Jurkat, Clone E6-1 (cell line): ENCODE measurements around the gene ABTB1.
A peak's percentile ranks its signal among the peaks of the same experiment; 100 is the strongest.
"Not testable (repeated sequence)": the region's sequence is repeated elsewhere in the genome, so short reads cannot be mapped to it uniquely, and the experiment has no call there.

Experiments
- DNase-seq: peaks from one replicate; pipeline ENCODE4 v3.0.0-alpha.2; 2011; ENCODE audit warnings: low read depth, low spot score
- H3K4me3 ChIP-seq: 2 replicates; pipeline ENCODE4 v1.5.1; 2011; ENCODE audit warnings: mild to moderate bottlenecking, low read length, control low read depth, moderate library complexity

ABTB1 gene

DNA sequence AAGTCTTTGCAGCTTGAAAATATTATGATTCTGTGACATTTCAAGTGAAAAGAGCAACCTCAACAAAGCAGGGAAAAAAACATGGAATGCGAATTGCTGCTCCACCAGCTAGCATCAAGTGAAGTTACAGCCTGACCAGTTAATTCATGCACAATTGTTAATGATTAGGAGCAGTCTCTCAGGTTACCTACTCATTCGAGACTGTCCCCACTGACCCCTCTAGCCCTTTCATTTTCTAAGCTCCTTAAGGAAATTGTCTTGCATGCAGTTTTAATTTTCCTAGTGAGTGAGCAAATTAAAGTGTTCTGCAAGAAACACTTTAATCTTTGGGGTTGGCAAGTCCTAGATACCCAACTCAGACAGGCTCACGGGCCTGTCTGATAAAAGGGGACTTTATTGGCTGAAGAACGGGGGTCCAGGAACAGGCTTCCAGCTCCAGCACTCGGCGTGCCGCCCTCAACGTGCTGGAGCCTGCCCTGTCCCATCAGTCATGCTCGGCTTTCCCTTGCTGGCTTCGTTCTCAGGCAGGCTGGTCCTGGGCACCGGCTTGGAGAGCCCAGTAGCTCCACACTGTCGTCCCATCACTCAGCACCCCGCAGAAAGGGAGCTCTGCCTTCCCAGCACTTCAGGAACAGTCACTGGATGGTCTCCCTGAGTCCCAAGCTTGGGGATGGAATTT, 25.4 kb upstream of the ABTB1 start:
- no peak for DNase-seq
- H3K4me3 ChIP-seq: no peak overlapping the region

DNA sequence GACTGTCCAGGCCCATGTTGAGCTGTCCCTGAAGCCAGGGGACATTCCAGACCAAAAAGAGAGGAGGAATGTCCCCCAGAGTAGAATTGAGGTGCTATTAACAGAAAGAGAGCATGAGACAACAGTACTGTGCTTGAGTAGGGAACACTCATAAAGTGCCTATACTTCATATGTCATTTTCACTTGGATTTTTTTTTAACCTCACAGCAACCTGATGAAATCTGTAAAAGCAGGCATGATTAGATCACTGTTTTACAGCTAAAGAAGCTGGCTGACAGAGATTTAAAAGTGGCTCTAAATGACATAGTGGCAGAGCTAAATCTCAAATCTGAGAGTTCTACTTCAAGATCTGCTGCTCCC, 24.9 kb upstream of the ABTB1 start:
- no peak overlapping the region for H3K4me3 ChIP-seq
- DNase-seq: no peak

GRCh38 chr3:127650236-127650635, 22.5 kb upstream of the ABTB1 start:
- no peak overlapping the region for H3K4me3 ChIP-seq
- DNase-seq: no peak

DNA sequence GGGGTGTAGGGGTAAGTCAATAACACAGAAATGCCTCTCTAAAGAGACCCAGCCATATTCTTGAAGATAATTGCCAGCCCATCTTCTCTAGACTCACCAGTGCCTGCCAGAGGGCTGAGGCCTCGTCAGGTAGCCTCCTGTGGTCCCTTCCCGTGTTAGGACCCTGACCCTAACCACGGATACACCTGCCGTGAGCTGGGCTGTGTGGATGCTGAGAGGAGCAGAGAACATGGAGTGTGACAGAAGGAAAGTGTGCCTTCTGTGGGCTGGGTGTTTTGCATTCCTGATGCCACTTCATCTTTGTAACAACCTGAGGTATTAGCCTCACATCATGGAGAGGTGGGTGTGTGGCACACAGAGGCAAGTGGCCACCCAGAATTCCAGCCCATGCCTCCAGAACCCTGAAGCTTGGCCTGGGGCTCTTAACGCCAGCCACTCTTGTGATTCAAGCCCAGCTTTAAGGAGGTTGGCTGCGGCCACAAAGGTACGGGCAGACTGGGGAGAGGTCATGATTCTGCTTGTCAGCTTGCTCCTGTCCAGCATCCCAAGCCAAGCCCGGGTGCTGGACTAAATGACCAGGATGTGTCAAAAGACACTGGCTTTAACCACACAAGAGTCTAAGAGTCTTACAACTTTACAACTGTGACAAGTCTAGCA, 21.1 kb upstream of the ABTB1 start:
- no peak for DNase-seq
- H3K4me3 ChIP-seq: no peak overlapping the region

- H3K4me3 ChIP-seq: no peak overlapping the region
- peak; percentile 30 for DNase-seq
These were observed 20.3 kb upstream of the ABTB1 start for GRCh38 chr3:127652246-127652995.

DNA sequence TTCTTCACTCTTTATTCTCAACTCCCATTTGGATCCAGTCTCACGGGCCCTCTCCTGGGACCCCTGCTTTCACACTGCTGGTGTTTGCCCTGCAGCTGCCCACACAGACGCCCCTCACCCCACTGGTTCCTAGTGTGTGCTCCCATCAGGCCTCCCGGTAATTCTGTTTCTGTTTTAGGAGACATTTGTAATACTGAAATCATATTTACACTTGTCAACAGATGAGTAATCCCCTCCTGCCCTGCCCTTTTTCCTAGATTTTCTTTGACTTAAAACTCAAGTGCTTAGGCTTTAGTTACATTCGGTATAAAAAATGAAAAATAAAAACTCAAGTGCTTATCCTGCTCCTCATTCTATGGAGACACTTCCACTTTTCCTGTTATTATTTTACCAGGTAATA, 18.4 kb upstream of the ABTB1 start:
- DNase-seq: no peak
- no peak overlapping the region for H3K4me3 ChIP-seq

DNA sequence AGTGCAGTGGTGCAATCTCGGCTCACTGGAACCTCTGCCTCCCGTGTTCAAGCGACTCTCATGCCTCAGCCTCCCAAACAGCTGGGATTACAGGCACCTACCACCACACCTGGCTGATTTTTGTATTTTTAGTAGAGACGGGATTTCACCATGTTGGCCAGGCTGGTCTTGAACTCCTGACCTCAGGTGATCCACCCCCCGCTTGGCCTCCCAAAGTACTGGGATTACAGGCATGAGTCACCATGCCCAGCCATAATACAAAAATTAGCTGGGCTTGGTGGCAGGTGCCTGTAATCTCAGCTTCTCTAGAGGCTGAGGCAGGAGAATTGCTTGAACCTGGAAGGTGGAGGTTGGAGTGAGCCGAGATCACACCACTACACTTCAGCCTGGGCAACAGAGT, 17.8 kb upstream of the ABTB1 start:
- not testable (repeated sequence) for H3K4me3 ChIP-seq, DNase-seq

- no peak for DNase-seq
- no peak overlapping the region for H3K4me3 ChIP-seq
These were observed 17.1 kb upstream of the ABTB1 start for GRCh38 chr3:127655641-127656040.

GRCh38 chr3:127656906-127657305, 15.8 kb upstream of the ABTB1 start:
- no peak overlapping the region for H3K4me3 ChIP-seq
- DNase-seq: no peak

DNA sequence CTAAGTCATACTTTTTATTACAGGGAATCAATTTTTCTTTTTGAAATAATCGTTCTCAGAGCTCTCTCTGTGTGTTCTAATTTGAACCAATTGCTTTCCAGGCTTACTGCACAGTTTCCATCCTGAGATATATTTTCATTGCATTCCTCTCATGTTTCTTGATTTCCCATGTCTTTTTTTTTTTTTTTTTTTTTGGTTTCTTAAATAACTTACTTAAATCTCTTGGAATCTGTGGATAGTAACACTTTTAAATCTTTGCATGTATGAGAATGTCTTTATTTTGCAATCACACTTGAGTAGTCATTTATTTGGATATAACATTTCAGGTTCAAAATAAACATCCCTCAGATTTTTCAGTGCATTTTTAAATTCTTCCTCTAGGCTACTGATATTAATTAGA, 14.5 kb upstream of the ABTB1 start:
- no peak overlapping the region for H3K4me3 ChIP-seq
- no peak for DNase-seq

GRCh38 chr3:127660621-127661251, 12.0 kb upstream of the ABTB1 start:
- H3K4me3 ChIP-seq: no peak overlapping the region
- DNase-seq: no peak

DNA sequence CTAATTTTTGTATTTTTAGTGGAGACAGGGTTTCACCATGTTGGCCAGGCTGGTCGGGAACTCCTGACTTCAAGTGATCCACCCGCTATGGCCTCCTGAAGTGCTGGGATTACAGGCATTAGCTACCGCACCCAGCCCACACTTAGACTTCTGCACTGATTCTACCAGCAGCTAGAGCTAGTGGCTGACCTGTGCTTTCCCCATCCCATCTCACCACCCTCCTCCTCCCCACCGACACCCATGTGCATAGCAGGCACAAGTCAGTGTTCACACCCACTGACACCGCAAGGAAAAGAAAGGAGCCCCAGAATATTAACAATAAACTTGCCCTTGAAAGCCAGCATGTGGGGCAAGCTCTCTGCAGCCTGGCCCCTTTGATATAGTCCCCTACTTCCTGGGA, 11.2 kb upstream of the ABTB1 start:
- no peak for DNase-seq
- H3K4me3 ChIP-seq: no peak overlapping the region

DNA sequence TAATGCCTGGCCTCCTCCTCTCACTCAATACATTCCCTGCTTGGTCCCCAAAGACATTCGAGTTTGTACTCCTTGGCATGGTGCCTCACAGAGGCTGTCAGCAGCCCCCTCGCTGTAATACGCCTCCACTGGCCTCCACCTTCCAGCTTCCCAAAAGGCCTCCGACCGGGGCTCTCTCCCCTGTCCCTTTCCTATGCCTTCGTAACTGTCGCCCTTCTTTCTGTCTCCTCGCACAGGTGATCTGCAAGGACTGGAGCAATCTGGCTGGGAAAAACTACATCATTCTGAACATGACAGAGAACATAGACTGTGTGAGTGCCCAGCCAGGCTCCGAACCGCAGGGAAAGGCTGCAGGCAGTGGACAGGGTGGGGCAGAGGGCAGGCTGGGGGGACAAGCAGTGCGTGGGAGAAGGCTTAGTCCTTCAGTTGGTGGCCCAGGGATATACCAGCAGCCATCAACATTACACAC, 10.7 kb upstream of the ABTB1 start:
- no peak for DNase-seq

GRCh38 chr3:127663151-127663550, 9.6 kb upstream of the ABTB1 start:
- H3K4me3 ChIP-seq: no peak overlapping the region
- DNase-seq: no peak

More for the DNA sequence above, 10.7 kb upstream of the ABTB1 start:
- no peak overlapping the region for H3K4me3 ChIP-seq

DNA sequence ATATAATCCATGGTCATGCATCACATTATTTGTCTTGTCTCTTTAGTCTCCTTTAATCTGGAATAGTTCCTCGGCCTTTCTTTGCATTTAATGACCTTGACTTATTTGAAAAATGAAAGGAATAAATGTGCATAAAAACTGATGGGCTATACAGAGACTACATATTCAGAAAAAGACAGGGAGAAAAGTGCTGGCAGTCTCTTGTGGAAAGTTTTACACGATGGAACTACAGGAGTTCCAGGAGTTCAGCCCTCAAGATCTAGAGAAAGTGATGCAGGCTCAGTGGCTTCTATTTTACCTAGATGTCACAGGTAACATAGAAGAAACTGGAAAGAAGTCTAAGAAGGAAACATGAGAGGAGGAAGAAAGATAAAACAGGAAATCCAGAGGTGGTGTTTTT, 7.6 kb upstream of the ABTB1 start:
- DNase-seq: no peak
- H3K4me3 ChIP-seq: no peak overlapping the region

DNA sequence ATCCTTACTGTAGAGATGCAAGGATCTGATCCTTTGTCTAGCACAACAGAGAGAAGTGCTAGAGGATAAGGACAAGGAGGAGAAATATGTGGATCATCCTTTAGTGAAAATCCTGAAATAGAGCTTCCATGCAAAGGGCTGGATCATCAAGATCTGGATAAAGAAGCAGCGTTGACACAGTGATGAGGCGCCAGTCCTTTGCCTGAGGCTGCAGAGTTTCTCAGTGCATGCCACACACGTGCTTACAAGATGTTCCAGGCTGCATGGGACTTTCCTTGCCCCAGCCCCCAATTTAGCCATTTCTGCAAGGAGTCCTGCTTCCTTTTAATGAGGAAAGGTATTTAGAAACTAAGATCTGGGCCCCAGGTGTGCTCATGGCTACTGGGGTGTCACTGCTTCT, 7.2 kb upstream of the ABTB1 start:
- no peak overlapping the region for H3K4me3 ChIP-seq

DNA sequence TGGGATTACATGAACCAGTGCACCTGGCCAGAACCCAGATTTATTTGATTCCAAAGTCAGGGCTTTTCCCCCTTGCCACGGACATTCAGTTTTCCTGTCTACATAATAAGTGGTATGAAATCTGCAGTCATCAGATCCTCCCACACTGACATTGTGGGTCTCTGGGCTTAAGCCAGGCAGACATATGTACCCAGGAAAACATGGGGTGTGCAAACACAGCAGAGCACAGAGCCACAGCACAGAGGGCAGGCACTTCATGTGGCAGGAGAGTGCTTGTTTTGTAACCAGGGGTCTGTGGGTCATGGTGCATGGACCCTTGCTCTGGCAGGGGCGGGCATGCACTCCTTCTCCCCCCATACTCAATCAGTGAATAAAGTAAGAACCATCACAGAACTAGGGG, 6.1 kb upstream of the ABTB1 start:
- no peak for DNase-seq
- no peak overlapping the region for H3K4me3 ChIP-seq

More for the DNA sequence above, 7.2 kb upstream of the ABTB1 start:
- DNase-seq: no peak

DNA sequence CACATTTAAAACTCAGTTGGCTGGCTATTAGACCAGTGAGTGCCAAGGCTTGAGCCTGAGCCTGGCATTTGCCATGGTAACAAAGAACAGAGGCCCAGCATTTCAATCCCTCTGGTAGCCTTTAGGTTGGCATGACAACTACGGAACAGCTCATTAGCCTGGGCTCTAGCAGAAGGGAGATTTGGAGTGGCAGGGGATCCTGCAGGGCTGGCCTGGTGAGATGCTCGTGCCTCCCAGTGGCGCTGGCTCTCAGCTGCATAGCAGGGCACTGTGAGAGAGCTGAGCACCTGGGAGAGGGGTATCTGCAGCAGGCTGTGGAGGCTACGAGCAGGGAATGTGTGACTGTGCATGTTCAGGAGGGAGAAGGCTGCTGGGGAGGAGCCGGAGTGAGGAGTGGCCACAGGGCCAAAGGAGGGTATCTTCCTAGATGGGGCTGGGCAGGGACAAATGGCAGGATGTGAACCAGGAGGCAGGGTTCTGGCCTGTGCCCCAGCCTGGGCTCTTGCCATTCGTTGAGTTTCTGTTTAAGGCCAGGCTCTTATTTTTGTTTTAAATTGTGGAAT, 5.6 kb upstream of the ABTB1 start:
- no peak for DNase-seq
- no peak overlapping the region for H3K4me3 ChIP-seq

- DNase-seq: no peak
- H3K4me3 ChIP-seq: no peak overlapping the region
These were observed 3.8 kb upstream of the ABTB1 start for GRCh38 chr3:127668906-127669305.
